ENCODE results near the gene IL2RA. TPM values are rescaled to one million over a fixed set of nuclear protein-coding genes. Genes with fewer than 3 reads are reported as not detected.

Gene IL2RA
- total and polyA plus RNA-seq, 2 donors (not counting 3 experiments of a cell fraction or from before 2014, with no cell fraction given), result not detected

GRCh38 chr10:6040205-6040604 lies 22.0 kb downstream of the IL2RA start:
- FAIRE-seq (no peak), DNase-seq (ENCODE audit: low read depth, low spot score) (no peak)
- POLR2A ChIA-PET, result no interaction called here
- BruUV-seq (replicated peaks), result no TSS peak
- CTCF ChIA-PET, result no interaction called here
- Histone ChIP-seq H3K4me2 (ENCODE audit: insufficient read depth, low read length) (no peak overlapping the region), H3K79me2 (ENCODE audit: control insufficient read depth, insufficient read depth, low read length) (no peaks in the 10 kb centered on the region), H3K36me3 (ENCODE audit: control insufficient read depth in 2 of 2, extremely low read depth in 1 of 2, insufficient read depth in 2 of 2, low read length in 2 of 2) (no peaks in the 10 kb centered on the region), H3K27me3 (ENCODE audit: control insufficient read depth in 2 of 2, insufficient read depth in 2 of 2, low read length in 2 of 2) (peaks cover 6 to 11% of the 10 kb centered on the region in 2 experiments), H3K27ac (ENCODE audit: insufficient read depth, low read depth, low read length) (no peak overlapping the region), H2AFZ (ENCODE audit: low read depth, low read length) (no peak overlapping the region), H3K4me1 (ENCODE audit: control insufficient read depth, extremely low read depth, insufficient read depth, low read length) (no peaks in the 10 kb centered on the region), H4K20me1 (replicated peaks; ENCODE audit: control insufficient read depth, extremely low read depth, insufficient read depth, low read length) (no peaks in the 10 kb centered on the region), H3K9ac (replicated peaks; ENCODE audit: extremely low read depth, insufficient read depth, low read length) (no peak overlapping the region), H3K4me3 (replicated peaks in 1 of 3; ENCODE audit: insufficient read depth in 1 of 3, low read depth in 1 of 3, low read length in 3 of 3) (no peak overlapping the region), H3K9me1 (replicated peaks; ENCODE audit: control insufficient read depth, extremely low read depth, insufficient read depth, low read length) (no peaks in the 10 kb centered on the region), H3K9me3 (replicated peaks; ENCODE audit: control insufficient read depth, insufficient read depth, low read length) (no peaks in the 10 kb centered on the region)
- TF ChIP-seq FOS (IDR thresholded peaks at IDR 0.05; ENCODE audit: borderline replicate concordance, insufficient read depth, low read length) (no peak), POLR2A (IDR thresholded peaks at IDR 0.05; ENCODE audit: low read depth, low read length) (no peak), CTCF (IDR thresholded peaks at IDR 0.05; ENCODE audit: extremely low read depth in 1 of 2, insufficient read depth in 1 of 2, low read depth in 1 of 2, low read length in 2 of 2) (no peak), JUN (IDR thresholded peaks at IDR 0.05; ENCODE audit: borderline replicate concordance, insufficient read depth, insufficient read length, low read depth) (no peak), EZH2 (IDR thresholded peaks at IDR 0.05; ENCODE audit: borderline replicate concordance, low read depth, low read length, severe bottlenecking) (no peak), MYC (IDR thresholded peaks at IDR 0.05; ENCODE audit: low read depth, low read length) (no peak), POLR2AphosphoS5 (IDR thresholded peaks at IDR 0.05; ENCODE audit: insufficient read depth, low read depth, low read length) (no peak), GATA2 (IDR thresholded peaks at IDR 0.05; ENCODE audit: insufficient read depth, insufficient read length, low read depth, low read length) (no peak)
- TF ChIP-seq, protein P1, sequence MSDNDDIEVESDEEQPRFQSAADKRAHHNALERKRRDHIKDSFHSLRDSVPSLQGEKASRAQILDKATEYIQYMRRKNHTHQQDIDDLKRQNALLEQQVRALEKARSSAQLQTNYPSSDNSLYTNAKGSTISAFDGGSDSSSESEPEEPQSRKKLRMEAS (IDR thresholded peaks at IDR 0.05; ENCODE audit: insufficient read depth, insufficient read length), result no peak
- intact Hi-C loops (cut with micrococcal nuclease) (no loop called here), dilution Hi-C loops (cut with MboI; ENCODE audit: extremely low pct_ligation_motif_present, low sequenced_read_pairs) (no loop called here)

Measured in endothelial cell of umbilical vein (primary cell).